A549 (cell line): ENCODE data around the gene C5orf63. TPM values are rescaled to one million over a fixed set of nuclear protein-coding genes. Genes with fewer than 3 reads are reported as not detected.

Experiments
- ATAC-seq, 2 experiments: fragments of 200-7000 bp in 1 of 2; fragments of >200 bp in 1 of 2; cut with Nextera tagmentation in 1 of 2; cut with Tn5 transposase in 1 of 2; 3 replicates each; pipeline versions ENCODE4 v1.8.0 to v1.9.1; 2018 to 2020; ENCODE audit warnings: mild to moderate bottlenecking in 1 of 2, moderate library complexity in 1 of 2
- CTCF ChIA-PET: fragments of 300-600 bp; sonication (Branson Sonifier 250); formaldehyde crosslinking; extraction: SDS; loops from one replicate; lab custom pipeline; 2021; ENCODE audit warnings: antibody characterized with exemption, inconsistent platforms; lab: Yijun Ruan, JAX
- POLR2A ChIA-PET: fragments of 350-600 bp; formaldehyde crosslinking; extraction: SDS; loops from one replicate; lab custom pipeline; 2021; ENCODE audit warnings: antibody characterized with exemption, inconsistent platforms; lab: Yijun Ruan, JAX
- DNase-seq, 2 experiments: peaks; one replicate each; pipeline versions ENCODE4 v3.0.0 to v3.0.0-alpha.2; 2011 to 2016; ENCODE audit warnings: low read depth in 1 of 2, low spot score in 1 of 2
- FAIRE-seq: peaks from 2 replicates; lab custom pipeline; 2011; peaks lifted over from hg19 to GRCh38; lab: Jason Lieb, UNC
- H3K27ac ChIP-seq, 2 experiments: fragments of >200 bp; sonication (Bioruptor Twin); formaldehyde crosslinking; 3 replicates each; pipeline ENCODE4 v1.5.1; 2016 to 2017
- H3K4me1 ChIP-seq: fragments of >200 bp; sonication (Bioruptor Twin); formaldehyde crosslinking; 3 replicates; pipeline ENCODE4 v1.6.1; 2016
- H3K4me2 ChIP-seq: fragments of >200 bp; sonication (Bioruptor Twin); formaldehyde crosslinking; 3 replicates; pipeline ENCODE4 v1.6.1; 2016
- H3K4me3 ChIP-seq: fragments of >200 bp; sonication (Bioruptor Twin); formaldehyde crosslinking; 3 replicates; pipeline ENCODE4 v1.5.1; 2016
- H3K9me3 ChIP-seq: fragments of >200 bp; sonication (Bioruptor Twin); formaldehyde crosslinking; 3 replicates; pipeline ENCODE4 v1.6.1; 2016
- ATOH8 ChIP-seq: fragments of 250-450 bp; sonication (Bioruptor Pico); IDR thresholded peaks from 2 replicates; pipeline ENCODE4 v1.5.0; 2020; ENCODE audit warnings: low read depth, mild to moderate bottlenecking, moderate library complexity
- BCL3 ChIP-seq: fragments of >200 bp; sonication (Bioruptor Twin); formaldehyde crosslinking; IDR thresholded peaks from 3 replicates; pipeline ENCODE4 v1.6.1; 2016
- CEBPB ChIP-seq, 2 experiments: fragments of >200 bp in 1 of 2; sonication (Bioruptor Twin) in 1 of 2; formaldehyde crosslinking in 1 of 2; IDR thresholded peaks; 2 replicates each; pipeline ENCODE4 v1.6.1; 2012 to 2016
- CTCF ChIP-seq: fragments of >200 bp; sonication (Bioruptor Twin); formaldehyde crosslinking; IDR thresholded peaks from 3 replicates; pipeline ENCODE4 v1.5.1; 2016
- E2F6 ChIP-seq: IDR thresholded peaks from 2 replicates; pipeline ENCODE4 v1.6.1; 2012; ENCODE audit warnings: low read depth, borderline replicate concordance
- EHF ChIP-seq: fragments of 250-450 bp; sonication (Bioruptor Pico); IDR thresholded peaks from 2 replicates; pipeline ENCODE4 v1.5.0; 2020; ENCODE audit warnings: mild to moderate bottlenecking
- EP300 ChIP-seq, 2 experiments: fragments of >200 bp; sonication (Bioruptor Twin); formaldehyde crosslinking; IDR thresholded peaks; 2 replicates in 1 of 2; 3 replicates in 1 of 2; pipeline ENCODE4 v1.6.1; 2016 to 2017
- FOSL2 ChIP-seq, 2 experiments: fragments of 450-650 bp in 1 of 2; fragments of >200 bp in 1 of 2; sonication (Bioruptor Twin) in 1 of 2; formaldehyde crosslinking; IDR thresholded peaks; 2 replicates each; pipeline versions ENCODE4 v1.5.0 to v1.6.1; 2016 to 2020; ENCODE audit warnings: mild to moderate bottlenecking in 1 of 2, moderate library complexity in 1 of 2
- FOXS1 ChIP-seq: fragments of 250-450 bp; sonication (Bioruptor Pico); IDR thresholded peaks from 2 replicates; pipeline ENCODE4 v1.5.0; 2020; ENCODE audit warnings: mild to moderate bottlenecking, moderate library complexity
- JUN ChIP-seq, 2 experiments: fragments of >200 bp; sonication (Bioruptor Twin); formaldehyde crosslinking; IDR thresholded peaks; 2 replicates in 1 of 2; 3 replicates in 1 of 2; pipeline ENCODE4 v1.6.1; 2016 to 2017
- MAX ChIP-seq: IDR thresholded peaks from 2 replicates; pipeline ENCODE4 v1.6.1; 2012
- NFE2L2 ChIP-seq: fragments of 150-350 bp; conservative IDR thresholded peaks from 2 replicates; pipeline ENCODE4 v1.6.1; 2014; ENCODE audit warnings: low read length
- NPAS2 ChIP-seq: fragments of 250-450 bp; sonication (Bioruptor Pico); IDR thresholded peaks from 2 replicates; pipeline ENCODE4 v1.8.0; 2022; ENCODE audit warnings: mild to moderate bottlenecking, moderate library complexity, borderline replicate concordance
- PBX3 ChIP-seq: IDR thresholded peaks from 2 replicates; pipeline ENCODE4 v1.6.1; 2012
- PHF8 ChIP-seq: fragments of 200-600 bp; sonication (generic); IDR thresholded peaks from 2 replicates; pipeline ENCODE4 v1.6.1; 2016; ENCODE audit warnings: low read depth, mild to moderate bottlenecking, antibody characterized with exemption, moderate library complexity, borderline replicate concordance
- POLR2A ChIP-seq: IDR thresholded peaks from 2 replicates; pipeline ENCODE4 v1.6.1; 2012; ENCODE audit warnings: mild to moderate bottlenecking, low read length
- RAD21 ChIP-seq, 2 experiments: fragments of >200 bp in 1 of 2; sonication (Bioruptor Twin) in 1 of 2; formaldehyde crosslinking in 1 of 2; IDR thresholded peaks in 1 of 2; conservative IDR thresholded peaks in 1 of 2; 2 replicates in 1 of 2; 3 replicates in 1 of 2; pipeline ENCODE4 v1.6.1; 2012 to 2018; ENCODE audit warnings: inconsistent platforms in 1 of 2
- RFX5 ChIP-seq: fragments of 450-650 bp; IDR thresholded peaks from 2 replicates; pipeline ENCODE4 v1.7.1; 2014; ENCODE audit warnings: antibody characterized with exemption, mild to moderate bottlenecking, moderate library complexity
- RNF2 ChIP-seq: fragments of 200-600 bp; sonication (generic); IDR thresholded peaks from 2 replicates; pipeline ENCODE4 v1.6.1; 2016; ENCODE audit warnings: low read depth, mild to moderate bottlenecking, antibody characterized with exemption, moderate library complexity, borderline replicate concordance
- ZFP36 ChIP-seq: fragments of 450-650 bp; IDR thresholded peaks from 2 replicates; pipeline ENCODE4 v1.6.1; 2014; ENCODE audit warnings: borderline replicate concordance; ENCODE audit not compliant: partially characterized antibody
- ZNF302 ChIP-seq: fragments of 250-450 bp; sonication (Bioruptor Pico); IDR thresholded peaks from 2 replicates; pipeline ENCODE4 v1.9.0; 2021; ENCODE audit warnings: inconsistent platforms, mild to moderate bottlenecking, moderate library complexity
- WGBS: methylation state at CpG from one replicate; pipeline ENCODE4 v1.1.6; 2017; ENCODE audit errors: missing lambda C conversion rate; 5-methylcytosine and 5-hydroxymethylcytosine counted together
- polyA plus RNA-seq, 4 experiments: library from polyadenylated mRNA; depleted of rRNA in 3 of 4; stranded (reverse); fragments of >200 nt; fragmentation: RNase III in 1 of 4; extraction: RNeasy Plus Mini Kit Qiagen cat#74134 plus additional on column Dnase treatment in 1 of 4; gene quantifications; 2 replicates in 3 of 4; 3 replicates in 1 of 4; pipeline ENCODE4 v1.2.3, GENCODE V29; 2011 to 2017

Gene C5orf63
- polyA plus RNA-seq, 2 of the 4 experiments (the other 2 are of a cell fraction) = 4.1 to 10.9 TPM

- FAIRE-seq (peak; percentile 59), DNase-seq (peak; percentile 84 to 92), ATAC-seq (peak; percentile 94 to 98)
- WGBS = 1% methylated on average over 38 of the region's 97 CpGs
- TF ChIP-seq MAX (peak; percentile 38; the same call in 1 of the 2 replicates), ZNF302 (CRISPR knock-in tag) (no peak), ZFP36 (no peak), FOSL2 (IDR thresholded peaks at IDR 0.05) (no peak), FOSL2 (CRISPR knock-in tag; IDR thresholded peaks at IDR 0.05) (no peak), E2F6 (peak; percentile 87), PHF8 (peak; percentile 29; the same call in 1 of the 2 replicates), FOXS1 (CRISPR knock-in tag) (no peak), JUN (IDR thresholded peaks at IDR 0.05) (peak in 1 of 2 experiments; percentile 53; a peak in 2 of 5 replicates), NFE2L2 (no peak), BCL3 (no peak; the same call in 2 of the 3 replicates), POLR2A (peak; percentile 63), CEBPB (IDR thresholded peaks at IDR 0.05) (peak; percentile 21 to 63; a peak in 1 of 4 replicates), PBX3 (peak; percentile 92), NPAS2 (CRISPR knock-in tag) (no peak), RFX5 (peak; percentile 38; the same call in 1 of the 2 replicates)
- Histone ChIP-seq H3K4me2 (peak within 1 kb of the TSS; percentile 98), H3K9me3 (no peaks in the 10 kb centered on the region), H3K4me1 (0 out of 3 replicates have a peak, but pooled peaks cover 3% of the 10 kb centered on the region), H3K27ac (peak within 1 kb of the TSS; percentile 64 to 82), H3K4me3 (peak within 1 kb of the TSS; percentile 69)
- ChIA-PET POLR2A (interaction anchor here (0.5 kb wide), 1 partner anchor 108 kb away, joined by 6 read pairs; no protein-coding TSS in a partner anchor), CTCF (interaction anchor here (0.6 to 1.4 kb wide), 7 partner anchors 14 to 371 kb away, joined by 3 to 4 read pairs (median 3); no protein-coding TSS in a partner anchor)
These were observed 42.8 kb downstream of the C5orf63 start, which contains the start of gene MARCHF3 for GRCh38 chr5:127030259-127031146. MARCHF3 (minus strand) TSS chr5:127030558; CDS start chr5:126918171, 112,387 bp downstream.

- 4% methylated on average over 20 of the region's 51 CpGs for WGBS
- peak overlapping the region; percentile 64 to 82 for H3K27ac ChIP-seq
- peak overlapping the region; percentile 69 for H3K4me3 ChIP-seq
- POLR2A ChIA-PET = interaction anchor here (1.0 kb wide), 1 partner anchor 44 kb away, joined by 3 read pairs; the partner anchor contains the start of gene C5orf63
- TF ChIP-seq RNF2 (peak; percentile 72; the same call in 1 of the 2 replicates), ZNF302 (CRISPR knock-in tag) (no peak), EP300 (IDR thresholded peaks at IDR 0.05) (no peak), RAD21 (conservative IDR thresholded peaks at IDR 0.05 in 1 of 2, IDR thresholded peaks at IDR 0.05 in 1 of 2) (peak; percentile 22 to 30; a peak in 1 of 5 replicates), ATOH8 (CRISPR knock-in tag) (no peak), FOSL2 (IDR thresholded peaks at IDR 0.05) (no peak), FOSL2 (CRISPR knock-in tag; IDR thresholded peaks at IDR 0.05) (no peak), CTCF (peak; percentile 20; the same call in 1 of the 3 replicates), EHF (CRISPR knock-in tag) (no peak), E2F6 (peak; percentile 28; the same call in 1 of the 2 replicates), PHF8 (no peak)
- H3K9me3 ChIP-seq = no peaks in the 10 kb centered on the region
- peak overlapping the region; percentile 98 for H3K4me2 ChIP-seq
- CTCF ChIA-PET = interaction anchor here (0.6 to 1.5 kb wide), 4 partner anchors 9 to 58 kb away, joined by 3 to 4 read pairs (median 4); no protein-coding TSS in a partner anchor
- peak; percentile 72 to 75 for DNase-seq
- 0 out of 3 replicates have a peak, but pooled peaks cover 3% of the 10 kb centered on the region for H3K4me1 ChIP-seq
- ATAC-seq = peak; percentile 76 to 82
- peak; percentile 43 for FAIRE-seq
These were observed 43.6 kb downstream of the C5orf63 start for GRCh38 chr5:127029581-127030258.
